ENCODE data around the gene RFX2. TPM values are rescaled to one million over a fixed set of nuclear protein-coding genes. Genes with fewer than 3 reads are reported as not detected.

RFX2 gene
- total RNA-seq, 1 donor from 2014 or later, result 1.2 TPM

GRCh38 chr19:6095760-6096159, 14.5 kb downstream of the RFX2 start:
- no peaks in the 10 kb centered on the region for H3K36me3 Mint-ChIP-seq (ENCODE audit: low read depth, unreplicated experiment)

GRCh38 chr19:6092329-6093286, 17.7 kb downstream of the RFX2 start:
- Mint-ChIP-seq H3K27me3 (ENCODE audit: unreplicated experiment) (peaks cover 11% of the 10 kb centered on the region), H3K27ac (ENCODE audit: unreplicated experiment) (peak overlapping the region; percentile 22), H3K36me3 (ENCODE audit: low read depth, unreplicated experiment) (no peaks in the 10 kb centered on the region), H3K4me1 (ENCODE audit: unreplicated experiment) (peaks cover 6% of the 10 kb centered on the region), H3K9me3 (ENCODE audit: unreplicated experiment) (no peaks in the 10 kb centered on the region), H3K4me3 (ENCODE audit: unreplicated experiment) (peak overlapping the region; percentile 21)
- TF ChIP-seq, protein P1, sequence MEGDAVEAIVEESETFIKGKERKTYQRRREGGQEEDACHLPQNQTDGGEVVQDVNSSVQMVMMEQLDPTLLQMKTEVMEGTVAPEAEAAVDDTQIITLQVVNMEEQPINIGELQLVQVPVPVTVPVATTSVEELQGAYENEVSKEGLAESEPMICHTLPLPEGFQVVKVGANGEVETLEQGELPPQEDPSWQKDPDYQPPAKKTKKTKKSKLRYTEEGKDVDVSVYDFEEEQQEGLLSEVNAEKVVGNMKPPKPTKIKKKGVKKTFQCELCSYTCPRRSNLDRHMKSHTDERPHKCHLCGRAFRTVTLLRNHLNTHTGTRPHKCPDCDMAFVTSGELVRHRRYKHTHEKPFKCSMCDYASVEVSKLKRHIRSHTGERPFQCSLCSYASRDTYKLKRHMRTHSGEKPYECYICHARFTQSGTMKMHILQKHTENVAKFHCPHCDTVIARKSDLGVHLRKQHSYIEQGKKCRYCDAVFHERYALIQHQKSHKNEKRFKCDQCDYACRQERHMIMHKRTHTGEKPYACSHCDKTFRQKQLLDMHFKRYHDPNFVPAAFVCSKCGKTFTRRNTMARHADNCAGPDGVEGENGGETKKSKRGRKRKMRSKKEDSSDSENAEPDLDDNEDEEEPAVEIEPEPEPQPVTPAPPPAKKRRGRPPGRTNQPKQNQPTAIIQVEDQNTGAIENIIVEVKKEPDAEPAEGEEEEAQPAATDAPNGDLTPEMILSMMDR (IDR thresholded peaks at IDR 0.05; ENCODE audit: unreplicated experiment), result no peak
- peak; percentile 25 for DNase-seq (ENCODE audit: low spot score)

More at GRCh38 chr19:6095760-6096159, 14.5 kb downstream of the RFX2 start:
- Mint-ChIP-seq H3K4me1 (ENCODE audit: unreplicated experiment) (peaks cover 9% of the 10 kb centered on the region), H3K9me3 (ENCODE audit: unreplicated experiment) (no peaks in the 10 kb centered on the region), H3K4me3 (ENCODE audit: unreplicated experiment) (no peak overlapping the region), H3K27ac (ENCODE audit: unreplicated experiment) (no peak overlapping the region), H3K27me3 (ENCODE audit: unreplicated experiment) (peaks cover 9% of the 10 kb centered on the region)
- TF ChIP-seq, protein P1 (IDR thresholded peaks at IDR 0.05; ENCODE audit: unreplicated experiment), result no peak
- no peak for DNase-seq (ENCODE audit: low spot score)

GRCh38 chr19:6091771-6092291, 18.5 kb downstream of the RFX2 start:
- H3K4me1 Mint-ChIP-seq (ENCODE audit: unreplicated experiment), result peaks cover 6% of the 10 kb centered on the region

GRCh38 chr19:6090634-6091033, 19.7 kb downstream of the RFX2 start:
- Mint-ChIP-seq H3K36me3 (ENCODE audit: low read depth, unreplicated experiment) (no peaks in the 10 kb centered on the region), H3K9me3 (ENCODE audit: unreplicated experiment) (no peaks in the 10 kb centered on the region), H3K4me3 (ENCODE audit: unreplicated experiment) (no peak overlapping the region), H3K27ac (ENCODE audit: unreplicated experiment) (no peak overlapping the region), H3K27me3 (ENCODE audit: unreplicated experiment) (peaks cover 11% of the 10 kb centered on the region), H3K4me1 (ENCODE audit: unreplicated experiment) (peaks cover 6% of the 10 kb centered on the region)
- DNase-seq (ENCODE audit: low spot score), result no peak
- TF ChIP-seq, protein P1 (IDR thresholded peaks at IDR 0.05; ENCODE audit: unreplicated experiment), result no peak

More at GRCh38 chr19:6091771-6092291, 18.5 kb downstream of the RFX2 start:
- TF ChIP-seq, protein P1 (IDR thresholded peaks at IDR 0.05; ENCODE audit: unreplicated experiment), result no peak
- Mint-ChIP-seq H3K36me3 (ENCODE audit: low read depth, unreplicated experiment) (no peaks in the 10 kb centered on the region), H3K27ac (ENCODE audit: unreplicated experiment) (peak overlapping the region; percentile 22), H3K9me3 (ENCODE audit: unreplicated experiment) (no peaks in the 10 kb centered on the region), H3K4me3 (ENCODE audit: unreplicated experiment) (peak overlapping the region; percentile 21), H3K27me3 (ENCODE audit: unreplicated experiment) (peaks cover 11% of the 10 kb centered on the region)
- DNase-seq (ENCODE audit: low spot score), result no peak
